Activated CD8-positive, alpha-beta memory T cell treated with anti-CD3 and anti-CD28 coated beads, Interleukin-2, amount 10 ng/mL, durations not matched to agents 7 days and 5 days (primary cell): Measurements from ENCODE around the gene ULK4. TPM values are rescaled to one million over a fixed set of nuclear protein-coding genes. Genes with fewer than 3 reads are reported as not detected.
"Not testable (repeated sequence)": the region's sequence is repeated elsewhere in the genome, so short reads cannot be mapped to it uniquely, and the experiment has no call there.

Experiments
- ATAC-seq: fragments of 150-1000 bp; cut with Tn5 transposase; one replicate; pipeline ENCODE4 v1.10.0; 2021; ENCODE audit warnings: moderate library complexity
- CTCF ChIA-PET: fragments of 350-600 bp; sonication (Branson Sonifier 250); formaldehyde crosslinking; loops from one replicate; lab custom pipeline; 2021; ENCODE audit warnings: antibody characterized with exemption; lab: Charles Lee
- DNase-seq: peaks from one replicate; pipeline ENCODE4 v3.0.0-alpha.2; 2020
- H3K27ac Mint-ChIP-seq: one replicate; pipeline ENCODE4 v1.8.0; 2021; ENCODE audit warnings: mild to moderate bottlenecking, mixed read lengths
- H3K27me3 Mint-ChIP-seq: one replicate; pipeline ENCODE4 v1.8.0; 2021; ENCODE audit warnings: mixed read lengths
- H3K36me3 Mint-ChIP-seq: one replicate; pipeline ENCODE4 v1.8.0; 2021; ENCODE audit warnings: mild to moderate bottlenecking, mixed read lengths
- H3K4me1 Mint-ChIP-seq: one replicate; pipeline ENCODE4 v1.8.0; 2021; ENCODE audit warnings: mixed read lengths
- H3K4me3 Mint-ChIP-seq: one replicate; pipeline ENCODE4 v1.8.0; 2021; ENCODE audit warnings: mild to moderate bottlenecking, moderate library complexity, mixed read lengths
- H3K9me3 Mint-ChIP-seq: one replicate; pipeline ENCODE4 v1.8.0; 2022; ENCODE audit warnings: low read depth, mixed read lengths
- total RNA-seq, 2 experiments: library from RNA; stranded (reverse); gene quantifications; one replicate each; pipeline ENCODE4 v1.2.3, GENCODE V29; 2021

ULK4 gene
- total RNA-seq, 2 experiments from 2014 or later, result 9.5 to 13.3 TPM

DNA sequence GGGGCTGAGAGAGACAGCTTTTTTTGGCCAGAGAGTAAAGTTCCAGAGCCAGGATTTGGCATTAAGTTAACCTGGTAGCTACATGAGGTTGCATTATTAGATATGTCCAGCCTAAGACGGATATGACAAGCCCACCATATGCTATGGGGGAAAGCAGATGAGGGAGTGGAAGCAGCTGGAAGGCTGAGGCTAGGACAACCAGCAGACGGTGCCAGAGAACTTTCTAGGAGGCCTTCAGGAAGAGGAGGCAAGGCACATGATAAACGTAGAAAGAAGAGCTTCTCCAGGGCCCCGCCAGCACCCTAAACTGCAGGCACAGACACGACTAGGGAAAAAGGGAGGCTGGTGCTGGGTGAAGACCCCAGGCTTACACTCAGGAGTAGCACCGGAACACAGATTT is 675.6 kb downstream of the ULK4 start:
- H3K27ac Mint-ChIP-seq, result no peak overlapping the region
- H3K4me3 Mint-ChIP-seq, result no peak overlapping the region
- DNase-seq, result no peak
- ATAC-seq, result no peak
- H3K27me3 Mint-ChIP-seq, result no peaks in the 10 kb centered on the region
- CTCF ChIA-PET, result no interaction called here
- H3K9me3 Mint-ChIP-seq, result no peaks in the 10 kb centered on the region
- H3K4me1 Mint-ChIP-seq, result peaks cover 7% of the 10 kb centered on the region
- H3K36me3 Mint-ChIP-seq, result no peaks in the 10 kb centered on the region

DNA sequence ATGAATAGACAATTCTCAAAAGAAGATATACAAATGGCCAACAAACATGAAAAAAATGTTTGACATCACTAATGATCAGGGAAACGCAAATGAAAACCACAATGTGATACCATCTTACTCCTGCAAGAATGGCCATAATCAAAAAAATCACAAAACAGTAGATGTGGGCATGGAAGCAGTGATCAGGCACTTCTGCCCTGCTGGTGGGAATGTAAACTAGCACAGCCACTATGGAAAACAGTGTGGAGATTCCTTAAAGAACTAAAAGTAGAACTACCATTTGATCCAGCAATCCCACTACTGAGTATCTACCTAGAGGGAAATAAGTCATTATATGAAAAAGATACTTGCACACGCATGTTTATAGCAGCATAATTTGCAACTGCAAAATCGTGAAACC is 677.0 kb downstream of the ULK4 start:
- H3K4me3 Mint-ChIP-seq, CTCF ChIA-PET, H3K9me3 Mint-ChIP-seq, H3K4me1 Mint-ChIP-seq, DNase-seq, H3K36me3 Mint-ChIP-seq, H3K27ac Mint-ChIP-seq, ATAC-seq, H3K27me3 Mint-ChIP-seq: not testable (repeated sequence)

DNA sequence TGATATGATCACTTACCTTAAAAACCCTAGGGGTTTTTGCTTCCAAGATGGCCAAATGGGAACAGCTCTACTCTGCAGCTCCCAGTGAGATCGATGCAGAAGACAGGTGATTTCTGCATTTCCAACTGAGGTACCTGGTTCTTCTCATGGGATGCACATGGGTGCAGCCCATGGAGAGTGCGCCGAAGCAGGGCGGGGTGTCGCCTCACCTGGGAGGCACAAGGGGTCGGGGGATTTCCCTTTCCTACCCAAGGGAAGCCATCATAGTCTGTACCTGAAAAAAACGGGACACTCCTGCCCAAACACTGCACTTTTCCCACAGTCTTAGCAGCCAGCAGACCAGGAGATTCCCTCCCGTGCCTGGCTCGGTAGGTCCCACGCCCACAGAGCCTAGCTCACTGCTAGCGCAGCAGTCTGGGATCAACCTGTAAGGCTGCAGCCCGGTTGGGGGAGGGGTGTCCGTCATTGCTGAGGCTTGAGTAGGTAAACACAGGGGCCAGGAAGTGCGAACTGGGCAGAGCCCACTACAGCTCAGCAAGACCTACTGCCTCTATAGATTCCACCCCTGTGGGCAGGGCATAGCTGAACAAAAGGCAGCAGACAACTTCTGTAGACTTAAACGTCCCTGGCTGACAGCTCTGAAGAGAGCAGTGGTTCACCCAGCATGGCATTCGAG is 684.0 kb downstream of the ULK4 start:
- Mint-ChIP-seq H3K4me1 (no peaks in the 10 kb centered on the region), H3K36me3 (peaks cover 2% of the 10 kb centered on the region), H3K9me3 (peaks cover 7% of the 10 kb centered on the region), H3K27me3 (peaks cover 2% of the 10 kb centered on the region), H3K27ac (no peak overlapping the region), H3K4me3 (no peak overlapping the region)
- CTCF ChIA-PET, result no interaction called here
- ATAC-seq, result no peak
- DNase-seq, result no peak

DNA sequence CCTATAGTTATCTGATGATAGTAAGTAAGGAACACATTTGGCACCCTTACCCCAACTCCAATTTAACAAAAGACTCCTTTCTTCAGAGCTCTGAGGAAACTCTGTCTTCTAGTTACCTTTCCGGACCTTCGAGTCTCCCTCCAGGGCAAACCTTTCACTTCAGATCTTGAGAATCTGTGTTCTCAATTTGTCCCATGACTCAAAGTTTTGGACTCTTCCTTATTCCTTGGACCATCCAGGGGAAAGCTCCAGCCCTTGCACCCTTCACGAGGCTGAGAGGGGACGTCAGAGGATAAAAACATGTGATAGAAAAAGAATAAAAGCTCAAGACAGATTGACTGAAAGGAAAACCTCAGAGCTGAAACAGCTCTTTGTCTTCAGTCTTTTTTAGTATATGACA is 685.7 kb downstream of the ULK4 start:
- peaks cover 6% of the 10 kb centered on the region for H3K36me3 Mint-ChIP-seq
- no peak for ATAC-seq
- peaks cover 2% of the 10 kb centered on the region for H3K27me3 Mint-ChIP-seq

DNA sequence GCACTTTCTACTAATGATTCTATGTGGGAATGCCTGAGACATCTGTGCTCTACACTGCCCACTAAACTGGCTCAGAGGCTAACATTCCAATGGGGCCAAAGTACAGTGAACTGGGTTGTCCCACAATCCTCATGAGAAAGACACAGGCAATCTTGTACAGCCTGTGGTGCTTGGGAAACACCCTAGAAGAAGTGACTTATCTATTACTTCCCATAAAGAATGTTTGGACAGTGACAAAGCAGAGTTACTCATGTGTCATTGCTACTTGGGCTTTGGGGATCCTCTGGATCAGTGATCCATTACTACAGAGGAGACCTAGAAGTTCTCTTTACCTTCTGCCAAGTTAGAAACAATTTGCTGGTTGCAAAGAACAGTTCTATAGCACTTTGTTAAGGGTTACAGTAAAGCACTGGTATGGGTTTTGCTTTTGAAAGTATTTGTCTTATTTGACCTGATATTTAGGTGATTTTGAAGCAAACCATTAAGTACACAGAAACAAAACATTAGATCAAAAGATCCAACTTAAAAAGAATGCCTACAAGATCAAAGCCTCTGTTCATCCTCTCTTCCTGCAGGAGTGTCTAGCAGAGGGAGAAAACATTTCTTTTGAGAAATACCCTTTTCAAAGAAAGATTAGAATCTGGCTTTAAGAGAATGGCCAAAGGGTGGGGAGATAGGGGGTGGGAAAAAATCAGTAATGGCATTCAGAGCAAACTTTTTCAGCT is 686.8 kb downstream of the ULK4 start:
- no peak overlapping the region for H3K4me3 Mint-ChIP-seq

More for the DNA sequence above, 685.7 kb downstream of the ULK4 start:
- no peak overlapping the region for H3K4me3 Mint-ChIP-seq
- DNase-seq, result no peak
- H3K27ac Mint-ChIP-seq, result no peak overlapping the region
- H3K4me1 Mint-ChIP-seq, result no peaks in the 10 kb centered on the region
- H3K9me3 Mint-ChIP-seq, result peaks cover 12% of the 10 kb centered on the region
- CTCF ChIA-PET, result no interaction called here

DNA sequence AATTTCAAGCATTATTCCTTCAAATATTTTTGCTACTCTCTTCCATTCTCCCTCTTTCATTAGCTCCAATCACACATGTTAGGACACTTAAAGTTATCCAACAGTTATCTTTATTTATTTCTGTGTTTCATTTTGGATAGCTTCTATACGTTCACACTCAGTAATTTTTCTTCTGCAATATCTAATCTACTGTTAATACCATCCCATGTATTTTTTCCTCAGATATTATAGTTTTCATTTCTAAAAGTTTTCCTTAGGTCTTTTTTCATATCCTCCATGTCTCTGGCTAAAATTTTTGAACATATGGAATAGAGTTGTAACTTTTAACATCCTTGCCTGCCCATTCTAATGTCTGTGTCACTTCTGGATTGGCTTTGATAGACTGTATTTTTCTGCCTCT is 689.2 kb downstream of the ULK4 start:
- Mint-ChIP-seq H3K9me3 (peaks cover 12% of the 10 kb centered on the region), H3K4me1 (no peaks in the 10 kb centered on the region), H3K4me3 (no peak overlapping the region), H3K27ac (no peak overlapping the region), H3K27me3 (no peaks in the 10 kb centered on the region), H3K36me3 (peaks cover 6% of the 10 kb centered on the region)
- no peak for ATAC-seq
- no peak for DNase-seq
- CTCF ChIA-PET, result no interaction called here

More for the DNA sequence above, 686.8 kb downstream of the ULK4 start:
- Mint-ChIP-seq H3K27ac (no peak overlapping the region), H3K9me3 (peaks cover 12% of the 10 kb centered on the region), H3K36me3 (peaks cover 6% of the 10 kb centered on the region), H3K4me1 (no peaks in the 10 kb centered on the region), H3K27me3 (no peaks in the 10 kb centered on the region)
- CTCF ChIA-PET, result no interaction called here
- DNase-seq (no peak), ATAC-seq (no peak)

DNA sequence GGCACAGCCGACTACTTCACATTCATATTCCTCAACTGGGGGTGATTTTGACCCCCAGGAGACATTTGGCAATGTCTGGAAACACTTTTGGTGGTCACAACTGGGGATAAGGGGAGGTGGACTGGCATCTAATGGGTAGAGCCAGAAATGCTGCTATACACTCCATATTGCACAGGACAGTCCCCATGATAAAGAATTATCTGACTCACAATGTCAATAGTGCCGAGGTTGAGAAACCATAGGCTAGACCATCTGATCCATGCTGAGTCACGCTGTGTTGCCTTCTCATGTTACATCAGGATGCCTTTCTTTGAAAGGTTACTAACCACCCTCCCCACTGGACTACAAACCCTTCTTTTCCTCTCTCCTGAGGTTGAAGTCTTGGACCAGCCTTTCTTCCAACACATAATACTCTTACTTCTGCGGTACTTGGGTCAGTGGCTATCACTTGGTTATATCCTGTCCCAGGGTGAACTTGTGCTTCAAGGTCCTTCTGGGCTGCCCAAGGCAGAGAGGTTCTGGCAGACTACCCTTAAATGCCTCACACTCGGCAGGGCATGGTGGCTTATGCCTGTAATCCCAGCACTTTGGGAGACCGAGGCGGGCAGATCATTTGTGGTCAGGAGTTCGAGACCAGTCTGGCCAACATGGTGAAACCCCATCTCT is 693.8 kb downstream of the ULK4 start:
- CTCF ChIA-PET, result no interaction called here
- H3K27ac Mint-ChIP-seq, result no peak overlapping the region
- H3K27me3 Mint-ChIP-seq, result no peaks in the 10 kb centered on the region
- no peak for DNase-seq
- ATAC-seq, result no peak
- H3K9me3 Mint-ChIP-seq, result peaks cover 4% of the 10 kb centered on the region
- H3K4me1 Mint-ChIP-seq, result no peaks in the 10 kb centered on the region
- no peak overlapping the region for H3K4me3 Mint-ChIP-seq
- peaks cover 4% of the 10 kb centered on the region for H3K36me3 Mint-ChIP-seq

DNA sequence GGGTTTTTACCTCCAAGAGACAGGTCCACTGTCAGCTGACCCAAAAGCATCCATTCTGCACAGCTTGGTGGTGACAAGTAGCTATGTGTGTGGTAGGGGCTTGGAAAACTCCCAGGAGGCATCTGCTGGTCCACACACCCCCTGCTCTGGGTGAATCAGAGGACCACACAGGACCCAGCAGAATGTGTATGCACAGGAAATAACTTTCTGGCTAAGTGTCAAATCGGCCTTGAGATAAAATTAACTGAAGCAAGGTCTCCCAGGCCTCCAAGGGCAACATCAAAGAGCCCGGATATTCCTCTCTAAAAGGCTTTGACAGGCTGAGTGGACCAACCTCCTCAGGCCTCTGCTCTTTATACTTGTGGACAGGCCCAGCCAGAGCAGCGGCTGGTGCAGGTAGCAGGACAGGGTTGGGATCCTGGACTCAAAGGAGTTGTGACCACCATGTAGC is 696.1 kb downstream of the ULK4 start:
- Mint-ChIP-seq H3K4me1 (no peaks in the 10 kb centered on the region), H3K27ac (no peak overlapping the region), H3K36me3 (no peaks in the 10 kb centered on the region), H3K4me3 (no peak overlapping the region), H3K27me3 (no peaks in the 10 kb centered on the region), H3K9me3 (no peaks in the 10 kb centered on the region)
- ATAC-seq (no peak), DNase-seq (no peak)
- CTCF ChIA-PET, result no interaction called here

DNA sequence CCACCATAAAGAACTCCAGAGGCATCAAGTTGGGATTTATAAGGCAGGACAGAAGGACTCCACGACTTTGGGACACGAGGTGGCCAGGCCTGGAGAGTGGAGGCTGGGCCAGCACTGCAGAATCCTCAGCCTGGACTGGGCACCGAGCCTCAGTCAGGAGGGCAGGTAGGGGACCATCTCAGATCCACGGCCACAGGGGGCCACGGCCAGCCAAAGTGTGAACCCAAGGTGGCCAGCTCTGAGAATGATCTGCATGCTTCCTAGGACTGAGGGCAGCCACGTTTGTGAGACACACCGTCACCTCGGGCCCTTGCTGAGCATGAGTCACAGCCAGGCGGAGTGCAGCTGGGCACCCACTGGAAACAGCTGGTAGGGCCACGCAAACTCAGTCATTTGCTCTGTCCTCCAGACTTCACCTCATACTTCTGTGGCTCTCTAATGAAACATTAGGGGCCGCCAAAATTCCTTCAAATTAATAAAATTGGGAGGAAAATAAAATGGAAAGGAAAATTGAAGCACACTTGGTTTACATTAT is 696.8 kb downstream of the ULK4 start:
- H3K9me3 Mint-ChIP-seq, result no peaks in the 10 kb centered on the region
- CTCF ChIA-PET, result no interaction called here
- no peak overlapping the region for H3K27ac Mint-ChIP-seq
- H3K36me3 Mint-ChIP-seq, result no peaks in the 10 kb centered on the region
- ATAC-seq, result no peak
- no peak overlapping the region for H3K4me3 Mint-ChIP-seq
- H3K27me3 Mint-ChIP-seq, result no peaks in the 10 kb centered on the region
- H3K4me1 Mint-ChIP-seq, result no peaks in the 10 kb centered on the region
- no peak for DNase-seq

DNA sequence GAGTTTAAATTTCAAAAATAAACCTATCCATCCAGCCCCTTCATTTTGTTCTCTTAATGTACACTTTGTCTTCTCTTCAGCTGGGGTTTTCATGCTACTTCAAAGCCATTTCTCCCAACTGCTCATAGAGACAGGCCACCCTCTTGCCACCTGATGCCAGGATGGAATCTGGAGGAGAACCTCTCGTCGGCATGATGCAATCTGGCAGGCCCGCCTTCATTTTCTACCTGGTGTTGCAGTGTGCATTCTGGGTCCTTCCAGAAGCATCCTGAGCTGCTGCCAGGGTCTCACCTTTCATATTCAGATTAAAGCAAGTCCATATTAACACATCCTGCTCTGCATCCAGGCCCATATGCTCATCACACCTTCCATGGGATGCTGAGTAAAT is 701.8 kb downstream of the ULK4 start:
- CTCF ChIA-PET, result no interaction called here
- Mint-ChIP-seq H3K9me3 (no peaks in the 10 kb centered on the region), H3K27me3 (no peaks in the 10 kb centered on the region), H3K27ac (no peak overlapping the region), H3K36me3 (no peaks in the 10 kb centered on the region), H3K4me3 (no peak overlapping the region), H3K4me1 (peaks cover 2% of the 10 kb centered on the region)
- no peak for ATAC-seq
- DNase-seq, result no peak

DNA sequence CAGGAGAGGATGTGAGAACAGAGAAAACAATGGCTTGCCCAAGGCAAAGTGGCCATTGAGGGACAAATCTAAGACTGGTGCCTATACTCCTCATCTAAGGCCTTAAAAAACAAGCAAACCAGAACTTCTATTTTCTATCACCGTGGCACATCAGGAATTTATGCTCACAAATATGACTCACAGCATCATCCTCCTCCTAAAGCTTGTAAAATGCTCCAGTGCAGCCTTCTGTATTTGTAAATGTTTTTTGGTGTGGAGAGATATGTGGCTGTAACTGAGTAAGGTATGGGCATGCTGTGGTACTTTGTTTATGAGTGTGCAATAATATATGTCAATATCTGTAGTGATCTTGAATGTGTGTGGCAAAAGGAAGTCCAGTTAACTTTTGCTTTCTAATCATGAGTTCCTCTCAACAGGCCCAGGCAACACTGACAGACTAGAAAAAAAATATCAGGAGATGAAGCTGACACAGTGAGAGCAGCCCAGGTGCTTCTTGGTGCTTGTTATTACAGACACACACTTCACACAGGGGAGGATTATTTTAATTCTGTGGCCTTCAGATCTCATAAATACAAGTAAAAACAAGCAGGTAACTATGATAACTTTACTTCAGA is 702.3 kb downstream of the ULK4 start:
- DNase-seq (no peak), ATAC-seq (no peak)
- Mint-ChIP-seq H3K27ac (no peak overlapping the region), H3K4me1 (peaks cover 2% of the 10 kb centered on the region), H3K27me3 (no peaks in the 10 kb centered on the region), H3K4me3 (no peak overlapping the region), H3K36me3 (no peaks in the 10 kb centered on the region), H3K9me3 (no peaks in the 10 kb centered on the region)
- CTCF ChIA-PET, result no interaction called here

DNA sequence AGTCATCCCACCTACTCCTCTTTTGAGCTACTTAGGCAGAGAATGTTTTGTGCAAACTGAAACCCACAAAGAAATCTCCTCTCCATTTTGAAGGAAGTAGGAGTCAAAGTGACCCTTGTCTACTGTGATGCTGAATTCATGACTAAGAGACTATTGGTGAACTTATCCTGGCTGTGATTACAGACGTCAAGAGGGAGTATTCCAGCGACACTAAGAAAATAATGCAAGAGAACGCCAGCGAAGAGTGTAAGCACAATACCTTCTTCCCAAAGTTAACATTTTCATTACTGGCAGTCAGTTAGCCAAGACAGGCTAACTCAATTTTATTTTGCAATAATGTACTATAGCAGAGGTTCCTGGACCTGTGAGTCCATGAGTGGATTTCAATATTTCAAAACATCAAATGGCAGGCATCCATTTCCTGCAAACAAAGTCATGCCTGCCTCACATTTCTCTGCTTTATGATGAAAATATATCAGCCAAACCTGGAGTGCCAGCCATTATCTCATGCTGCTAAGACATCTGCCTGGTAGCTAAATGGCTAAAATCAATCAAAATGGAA is 703.6 kb downstream of the ULK4 start:
- no peak overlapping the region for H3K4me3 Mint-ChIP-seq
- DNase-seq (no peak), ATAC-seq (no peak)
- H3K27me3 Mint-ChIP-seq, result no peaks in the 10 kb centered on the region
- H3K36me3 Mint-ChIP-seq, result no peaks in the 10 kb centered on the region
- no peak overlapping the region for H3K27ac Mint-ChIP-seq
- CTCF ChIA-PET, result no interaction called here
- H3K9me3 Mint-ChIP-seq, result no peaks in the 10 kb centered on the region
- peaks cover 2% of the 10 kb centered on the region for H3K4me1 Mint-ChIP-seq

DNA sequence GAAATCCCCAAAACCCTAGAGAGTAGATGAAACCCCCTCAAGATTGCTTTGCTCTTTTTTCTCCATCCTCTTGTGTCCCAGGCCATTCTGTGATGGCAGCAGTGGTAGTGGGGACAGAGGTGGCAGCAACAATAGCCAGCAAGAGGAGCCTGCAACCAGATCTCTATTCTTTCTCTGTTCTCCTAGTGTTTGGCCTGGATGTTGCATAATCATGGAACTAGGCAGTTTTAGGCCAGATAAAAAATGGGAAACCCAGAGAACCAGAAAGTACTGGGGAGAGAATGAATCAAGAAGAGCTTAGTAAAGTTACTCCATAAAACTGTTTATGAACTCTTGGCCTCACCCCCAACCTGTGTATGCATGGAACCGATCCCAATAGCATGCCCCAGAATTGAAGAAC is 710.3 kb downstream of the ULK4 start:
- Mint-ChIP-seq H3K27me3 (no peaks in the 10 kb centered on the region), H3K4me1 (no peaks in the 10 kb centered on the region), H3K4me3 (no peak overlapping the region), H3K27ac (no peak overlapping the region), H3K36me3 (no peaks in the 10 kb centered on the region), H3K9me3 (no peaks in the 10 kb centered on the region)
- DNase-seq (no peak), ATAC-seq (no peak)
- CTCF ChIA-PET, result interaction anchor here (0.6 kb wide), 1 partner anchor 624 kb away, joined by 3 read pairs; no protein-coding TSS in a partner anchor
